Measurements from ENCODE around the gene TMEM59.
"Not testable (repeated sequence)": the region's sequence is repeated elsewhere in the genome, so short reads cannot be mapped to it uniquely, and the experiment has no call there.

Gene TMEM59

GRCh38 chr1:54077359-54077758 is 24.4 kb upstream of the TMEM59 start:
- ATAC-seq (no peak), DNase-seq (no peak)
- Mint-ChIP-seq H3K9me3 (no peaks in the 10 kb centered on the region), H3K27me3 (no peaks in the 10 kb centered on the region), H3K27ac (no peak overlapping the region), H3K4me1 (peaks cover 12% of the 10 kb centered on the region), H3K4me3 (no peak overlapping the region)

DNA sequence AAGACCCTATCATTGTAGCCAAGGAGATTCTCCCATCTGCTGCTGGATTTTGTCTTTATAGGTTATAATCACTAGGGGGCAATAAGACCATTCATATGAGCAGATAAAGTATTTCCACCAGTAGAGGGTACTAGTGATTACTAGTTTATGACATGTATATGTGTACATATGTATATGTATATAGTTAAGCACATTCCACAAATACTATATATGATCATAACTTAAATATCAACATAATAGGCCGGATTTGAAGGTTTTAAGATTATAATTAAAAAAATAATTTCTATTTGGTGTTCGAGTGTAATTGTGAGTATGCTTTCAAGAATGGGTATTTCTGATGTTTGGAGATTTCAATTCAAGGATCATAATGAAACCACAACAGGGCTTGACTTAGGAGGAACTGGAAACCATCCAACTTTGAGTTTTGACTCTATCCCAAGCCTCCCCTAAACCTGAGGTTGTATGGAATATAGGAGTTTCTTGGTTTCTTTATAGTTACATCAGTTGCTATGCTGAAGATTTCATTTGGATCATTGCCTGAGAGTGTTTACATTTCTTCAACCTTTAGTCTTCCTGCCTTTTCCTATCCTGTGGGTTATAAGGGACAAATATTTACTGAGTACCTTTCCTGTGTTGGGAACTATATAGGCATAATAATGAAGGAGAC is 17.3 kb upstream of the TMEM59 start:
- no peaks in the 10 kb centered on the region for H3K9me3 Mint-ChIP-seq
- no peak overlapping the region for H3K4me3 Mint-ChIP-seq
- H3K27me3 Mint-ChIP-seq: no peaks in the 10 kb centered on the region
- H3K27ac Mint-ChIP-seq: no peak overlapping the region
- DNase-seq (no peak), ATAC-seq (peak; percentile 77)
- no peaks in the 10 kb centered on the region for H3K4me1 Mint-ChIP-seq

DNA sequence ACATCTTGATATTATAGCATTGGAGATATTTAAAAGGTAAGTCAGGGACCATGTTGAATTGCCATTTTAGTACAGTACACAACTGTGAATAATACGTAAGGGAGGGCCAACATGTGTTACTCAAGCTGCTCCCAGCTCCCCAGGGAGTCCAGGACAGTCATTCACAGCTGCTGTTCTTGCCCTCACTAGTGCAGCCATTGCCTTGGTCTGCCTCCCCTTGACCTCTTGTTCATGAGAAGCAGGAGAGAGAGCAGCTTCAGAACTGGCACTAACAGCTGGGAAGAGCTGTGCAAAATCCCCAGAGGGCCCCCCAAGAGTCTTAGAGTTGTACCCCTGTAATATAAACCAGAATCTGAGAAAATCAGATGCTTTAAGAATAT is 16.8 kb upstream of the TMEM59 start:
- DNase-seq: no peak
- peak; percentile 7 for ATAC-seq
- no peak overlapping the region for H3K4me3 Mint-ChIP-seq
- H3K4me1 Mint-ChIP-seq: no peaks in the 10 kb centered on the region
- no peaks in the 10 kb centered on the region for H3K27me3 Mint-ChIP-seq
- no peaks in the 10 kb centered on the region for H3K9me3 Mint-ChIP-seq
- no peak overlapping the region for H3K27ac Mint-ChIP-seq

DNA sequence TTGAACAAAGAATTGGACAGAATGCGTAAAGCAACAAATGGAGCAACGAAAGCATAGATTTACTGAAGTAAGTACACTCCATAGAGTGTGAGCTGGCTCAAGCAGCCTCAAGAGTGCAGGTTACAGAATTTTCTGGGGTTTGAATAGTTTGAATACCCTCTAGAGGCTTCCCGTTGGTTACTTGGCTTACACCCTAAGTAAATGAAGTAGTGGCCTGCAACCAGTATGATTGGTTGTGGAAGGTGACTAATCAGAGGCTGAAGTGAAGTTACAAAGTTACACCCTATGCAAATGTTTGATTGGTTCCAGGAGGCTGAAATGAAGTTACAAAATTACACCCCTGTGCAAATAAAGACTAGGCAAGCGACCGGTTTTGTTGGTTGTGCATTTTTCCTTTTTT is 11.3 kb upstream of the TMEM59 start:
- no peaks in the 10 kb centered on the region for H3K27me3 Mint-ChIP-seq
- no peak for DNase-seq
- ATAC-seq: no peak

GRCh38 chr1:54054438-54054749 is 1.4 kb upstream of the TMEM59 start:
- DNase-seq (no peak), ATAC-seq (no peak)
- Mint-ChIP-seq H3K9me3 (no peaks in the 10 kb centered on the region), H3K27me3 (no peaks in the 10 kb centered on the region), H3K4me1 (peaks cover 38% of the 10 kb centered on the region), H3K4me3 (no peak overlapping the region), H3K27ac (no peak overlapping the region)

More for the DNA sequence above, 11.3 kb upstream of the TMEM59 start:
- Mint-ChIP-seq H3K4me3 (no peak overlapping the region), H3K9me3 (no peaks in the 10 kb centered on the region), H3K27ac (no peak overlapping the region), H3K4me1 (no peaks in the 10 kb centered on the region)

- no peak for DNase-seq
- Mint-ChIP-seq H3K9me3 (no peaks in the 10 kb centered on the region), H3K4me1 (peaks cover 38% of the 10 kb centered on the region), H3K27me3 (no peaks in the 10 kb centered on the region), H3K4me3 (no peak overlapping the region), H3K27ac (no peak overlapping the region)
- no peak for ATAC-seq
Measured at GRCh38 chr1:54053745-54054437, 887 bp upstream of the TMEM59 start.

DNA sequence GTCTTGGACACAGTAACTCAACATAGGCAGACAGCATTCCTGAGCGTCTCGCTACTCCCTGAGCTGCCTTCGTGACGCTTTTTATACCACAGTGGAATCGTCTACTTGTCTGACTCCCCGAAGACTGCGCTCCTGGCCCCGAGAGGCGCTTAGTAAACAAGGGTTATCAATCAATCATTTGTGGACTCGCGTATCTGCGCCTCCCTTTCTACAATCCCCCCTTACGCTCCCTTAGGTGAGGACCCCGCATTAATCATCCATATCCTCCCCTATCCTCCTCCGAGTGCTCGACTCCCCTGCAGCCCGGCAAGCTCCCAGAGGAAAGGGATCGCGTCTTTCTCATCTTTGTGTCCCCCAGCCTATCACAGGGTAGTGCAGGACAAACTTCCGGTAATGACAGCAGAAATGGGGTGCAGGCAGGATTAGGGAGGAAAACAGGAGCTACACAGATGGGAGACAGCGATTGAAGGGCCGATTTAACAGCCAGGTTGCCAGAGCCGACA is 522 bp downstream of the TMEM59 start:
- no peaks in the 10 kb centered on the region for H3K9me3 Mint-ChIP-seq
- peaks cover 34% of the 10 kb centered on the region for H3K4me1 Mint-ChIP-seq
- peak; percentile 41 for ATAC-seq
- no peaks in the 10 kb centered on the region for H3K27me3 Mint-ChIP-seq
- no peak overlapping the region for H3K27ac Mint-ChIP-seq
- peak in 1 of 2 donors; percentile 36 for DNase-seq
- no peak overlapping the region for H3K4me3 Mint-ChIP-seq

GRCh38 chr1:54051933-54052430 is 1.0 kb downstream of the TMEM59 start:
- H3K27me3 Mint-ChIP-seq: no peaks in the 10 kb centered on the region
- no peak overlapping the region for H3K4me3 Mint-ChIP-seq
- ATAC-seq (no peak), DNase-seq (no peak)
- H3K9me3 Mint-ChIP-seq: no peaks in the 10 kb centered on the region
- peaks cover 36% of the 10 kb centered on the region for H3K4me1 Mint-ChIP-seq
- no peak overlapping the region for H3K27ac Mint-ChIP-seq

DNA sequence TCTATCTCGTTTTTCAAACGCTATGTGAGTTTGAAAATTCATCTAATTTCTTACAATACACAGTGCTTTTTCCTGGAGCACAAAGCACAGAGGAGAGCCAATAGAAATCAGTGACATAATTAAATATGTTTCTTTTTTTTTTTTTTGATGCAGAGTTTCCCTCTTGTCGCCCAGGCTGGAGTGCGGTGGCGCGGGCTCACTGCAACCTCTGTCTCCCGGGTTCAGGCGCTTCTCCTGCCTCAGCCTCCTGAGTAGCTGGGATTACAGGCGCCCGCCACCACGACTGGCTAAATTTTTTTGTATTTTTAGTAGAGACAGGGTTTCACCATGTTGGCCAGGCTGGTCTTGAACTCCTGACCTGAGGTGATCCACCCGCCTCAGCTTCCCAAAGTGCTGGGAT is 2.6 kb downstream of the TMEM59 start:
- H3K9me3 Mint-ChIP-seq, H3K4me3 Mint-ChIP-seq, DNase-seq, H3K27me3 Mint-ChIP-seq, ATAC-seq: not testable (repeated sequence)
- Mint-ChIP-seq H3K27ac (peak overlapping the region in 1 of 2 donors; percentile 42), H3K4me1 (peaks cover 35% of the 10 kb centered on the region)

DNA sequence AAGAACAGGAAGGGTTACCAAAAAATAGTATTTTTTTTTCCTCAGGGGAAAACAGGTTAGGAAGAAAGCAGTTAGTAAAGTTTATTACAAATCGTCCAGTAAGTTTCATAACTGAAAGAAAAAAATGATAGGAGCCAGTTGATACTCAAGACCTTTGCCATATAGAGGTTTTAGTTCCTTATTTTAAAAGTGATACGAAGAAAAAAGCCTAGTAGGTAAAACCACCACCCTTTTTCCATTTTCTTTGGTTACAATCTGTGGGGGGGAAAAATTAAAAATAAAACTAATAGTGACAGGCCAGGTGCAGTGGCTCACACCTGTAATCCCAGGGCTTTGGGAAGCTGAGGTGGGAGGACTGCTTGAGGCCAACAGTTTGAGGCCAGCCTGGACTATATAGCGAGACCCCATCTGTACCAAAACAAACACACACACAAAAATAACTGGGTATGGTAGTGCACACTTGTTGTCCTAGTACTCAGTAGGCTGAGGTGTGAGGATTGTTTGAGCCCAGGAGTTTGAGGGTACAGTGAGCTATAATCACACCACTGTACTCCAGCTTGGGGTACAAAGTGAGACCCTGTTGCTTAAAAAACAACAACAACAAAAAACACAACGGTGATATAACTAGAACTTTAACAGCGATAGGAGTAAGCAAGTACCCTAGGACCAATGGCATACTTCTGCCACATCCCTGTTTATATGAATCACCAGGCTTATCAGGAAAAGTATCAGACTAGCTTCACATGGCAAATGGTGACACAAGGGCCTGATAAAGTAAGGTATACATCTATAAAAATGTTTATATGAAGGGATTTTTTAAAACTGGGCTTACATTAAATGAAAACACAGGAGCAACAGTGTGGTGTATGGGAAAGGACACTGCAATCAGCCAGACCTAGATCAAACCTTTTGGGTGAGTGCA is 5.4 kb downstream of the TMEM59 start:
- no peak for DNase-seq
- Mint-ChIP-seq H3K9me3 (no peaks in the 10 kb centered on the region), H3K27me3 (no peaks in the 10 kb centered on the region), H3K27ac (peak overlapping the region in 1 of 2 donors; percentile 57), H3K4me3 (peak overlapping the region in 1 of 2 donors; percentile 18), H3K4me1 (peaks cover 25% of the 10 kb centered on the region)
- no peak for ATAC-seq

GRCh38 chr1:54046671-54047383 is 6.2 kb downstream of the TMEM59 start:
- peaks cover 25% of the 10 kb centered on the region for H3K4me1 Mint-ChIP-seq

GRCh38 chr1:54045496-54045895 is 7.5 kb downstream of the TMEM59 start:
- H3K27me3 Mint-ChIP-seq: no peaks in the 10 kb centered on the region
- peaks cover 25% of the 10 kb centered on the region for H3K4me1 Mint-ChIP-seq
- ATAC-seq (no peak), DNase-seq (no peak)
- H3K4me3 Mint-ChIP-seq: no peak overlapping the region
- H3K27ac Mint-ChIP-seq: peak overlapping the region in 1 of 2 donors; percentile 89
- no peaks in the 10 kb centered on the region for H3K9me3 Mint-ChIP-seq

More at GRCh38 chr1:54046671-54047383, 6.2 kb downstream of the TMEM59 start:
- DNase-seq (no peak), ATAC-seq (no peak)
- H3K27me3 Mint-ChIP-seq: no peaks in the 10 kb centered on the region
- H3K27ac Mint-ChIP-seq: peak overlapping the region in 1 of 2 donors; percentile 57
- no peaks in the 10 kb centered on the region for H3K9me3 Mint-ChIP-seq
- no peak overlapping the region for H3K4me3 Mint-ChIP-seq

DNA sequence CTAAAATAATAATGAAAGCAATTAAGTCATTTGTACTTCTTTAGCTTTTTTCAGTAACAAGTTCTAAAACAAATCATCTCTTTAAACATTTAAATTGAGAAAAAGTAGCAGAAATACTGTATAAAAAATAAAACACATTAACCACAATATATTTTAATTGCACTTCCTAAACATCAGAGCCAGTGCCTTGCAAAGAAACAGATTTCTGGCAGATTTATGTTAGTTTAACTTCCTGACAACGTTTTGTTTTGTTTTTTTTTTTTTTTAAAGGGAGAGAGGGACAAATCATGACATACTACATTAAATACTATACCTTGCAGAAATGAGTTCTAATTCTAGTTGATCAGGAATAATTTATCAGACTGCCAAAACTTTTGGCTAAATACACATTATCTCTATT is 11.2 kb downstream of the TMEM59 start:
- Mint-ChIP-seq H3K27ac (peak overlapping the region in 1 of 2 donors; percentile 70), H3K4me1 (peaks cover 13% of the 10 kb centered on the region), H3K9me3 (no peaks in the 10 kb centered on the region), H3K27me3 (no peaks in the 10 kb centered on the region), H3K4me3 (no peak overlapping the region)
- no peak for ATAC-seq
- DNase-seq: no peak

DNA sequence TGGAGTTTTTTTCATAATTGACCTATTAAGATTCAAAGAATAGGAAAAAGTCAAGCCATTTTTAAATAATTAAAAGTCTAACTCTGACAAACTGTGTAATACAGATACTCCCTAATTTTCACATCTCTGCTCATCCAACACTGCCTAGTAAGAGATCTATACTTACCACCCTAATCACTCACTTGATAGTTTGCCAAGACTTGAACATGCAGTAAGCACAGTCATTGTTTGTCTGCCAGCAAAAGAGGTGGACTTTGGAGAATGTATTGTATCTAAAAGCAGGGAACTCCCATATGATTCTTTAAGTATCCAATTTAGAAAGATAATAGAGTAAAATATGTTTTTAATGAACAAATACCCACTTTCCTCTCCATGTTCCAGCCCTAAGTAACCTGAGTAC is 15.5 kb downstream of the TMEM59 start:
- DNase-seq (no peak), ATAC-seq (no peak)
- H3K4me3 Mint-ChIP-seq: no peak overlapping the region
- H3K27me3 Mint-ChIP-seq: no peaks in the 10 kb centered on the region
- H3K4me1 Mint-ChIP-seq: no peaks in the 10 kb centered on the region
- H3K9me3 Mint-ChIP-seq: no peaks in the 10 kb centered on the region
- H3K27ac Mint-ChIP-seq: peak overlapping the region in 1 of 2 donors; percentile 22
